HG03108 (cell line): ENCODE measurements around the gene CAPN15.

Experiments used
- ATAC-seq: cut with Tn5 transposase; IDR thresholded peaks from one replicate; pipeline ENCODE4 v1.9.1; 2021; ENCODE audit warnings: moderate library complexity; ENCODE audit not compliant: unreplicated experiment

The CAPN15 gene

DNA sequence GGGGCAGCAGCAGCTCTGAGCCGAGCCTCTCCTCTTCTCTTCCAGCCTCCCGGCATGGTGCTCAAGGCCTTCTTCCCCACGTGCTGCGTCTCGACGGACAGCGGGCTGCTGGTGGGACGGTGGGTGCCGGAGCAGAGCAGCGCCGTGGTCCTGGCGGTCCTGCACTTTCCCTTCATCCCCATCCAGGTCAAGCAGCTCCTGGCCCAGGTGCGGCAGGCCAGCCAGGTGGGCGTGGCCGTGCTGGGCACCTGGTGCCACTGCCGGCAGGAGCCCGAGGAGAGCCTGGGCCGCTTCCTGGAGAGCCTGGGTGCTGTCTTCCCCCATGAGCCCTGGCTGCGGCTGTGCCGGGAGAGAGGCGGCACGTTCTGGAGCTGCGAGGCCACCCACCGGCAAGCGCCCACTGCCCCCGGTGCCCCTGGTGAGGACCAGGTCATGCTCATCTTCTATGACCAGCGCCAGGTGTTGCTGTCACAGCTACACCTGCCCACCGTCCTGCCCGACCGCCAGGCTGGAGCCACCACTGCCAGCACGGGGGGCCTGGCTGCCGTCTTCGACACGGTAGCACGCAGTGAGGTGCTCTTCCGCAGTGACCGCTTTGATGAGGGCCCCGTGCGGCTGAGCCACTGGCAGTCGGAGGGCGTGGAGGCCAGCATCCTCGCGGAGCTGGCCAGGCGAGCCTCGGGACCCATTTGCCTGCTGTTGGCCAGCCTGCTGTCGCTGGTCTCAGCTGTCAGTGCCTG is 46.7 kb downstream of the CAPN15 start:
- ATAC-seq: no peak

DNA sequence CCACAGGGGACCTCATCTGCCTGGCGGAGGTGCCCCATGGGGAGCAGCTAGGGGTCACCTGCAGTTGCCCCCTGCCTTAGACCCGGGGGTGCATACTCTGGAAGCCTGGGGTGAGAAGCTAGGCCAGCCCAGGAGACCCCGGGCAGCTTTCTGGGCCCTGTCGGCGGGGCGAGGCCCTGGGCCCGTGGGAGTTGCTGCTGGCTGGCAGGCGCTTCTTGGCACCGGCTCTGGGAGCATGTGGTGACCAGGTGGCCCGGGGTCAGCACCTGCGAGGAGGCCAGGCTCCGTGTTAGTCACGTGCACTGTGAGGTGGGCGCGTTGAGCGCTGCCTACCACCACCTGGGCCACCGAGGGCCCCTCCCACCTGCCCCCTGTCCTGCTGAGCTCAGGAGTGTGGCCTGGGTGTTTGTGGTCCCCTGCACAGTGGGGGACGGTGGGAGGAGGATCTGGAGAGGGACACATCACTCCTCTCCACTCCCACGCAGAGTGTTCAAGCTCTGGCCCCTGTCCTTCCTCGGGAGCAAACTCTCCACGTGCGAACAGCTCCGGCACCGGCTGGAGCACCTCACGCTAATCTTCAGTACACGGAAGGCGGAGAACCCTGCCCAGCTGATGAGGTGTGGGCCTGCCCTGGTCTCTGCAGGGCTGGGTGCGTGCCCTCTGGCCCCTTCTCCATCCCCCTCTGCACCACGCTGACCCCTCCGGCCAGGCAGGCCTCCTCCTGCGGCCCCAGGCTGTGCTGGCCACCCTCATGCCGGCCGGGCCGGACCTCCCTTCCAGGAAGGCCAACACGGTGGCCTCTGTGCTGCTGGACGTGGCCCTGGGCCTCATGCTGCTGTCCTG is 48.1 kb downstream of the CAPN15 start:
- ATAC-seq: no peak

DNA sequence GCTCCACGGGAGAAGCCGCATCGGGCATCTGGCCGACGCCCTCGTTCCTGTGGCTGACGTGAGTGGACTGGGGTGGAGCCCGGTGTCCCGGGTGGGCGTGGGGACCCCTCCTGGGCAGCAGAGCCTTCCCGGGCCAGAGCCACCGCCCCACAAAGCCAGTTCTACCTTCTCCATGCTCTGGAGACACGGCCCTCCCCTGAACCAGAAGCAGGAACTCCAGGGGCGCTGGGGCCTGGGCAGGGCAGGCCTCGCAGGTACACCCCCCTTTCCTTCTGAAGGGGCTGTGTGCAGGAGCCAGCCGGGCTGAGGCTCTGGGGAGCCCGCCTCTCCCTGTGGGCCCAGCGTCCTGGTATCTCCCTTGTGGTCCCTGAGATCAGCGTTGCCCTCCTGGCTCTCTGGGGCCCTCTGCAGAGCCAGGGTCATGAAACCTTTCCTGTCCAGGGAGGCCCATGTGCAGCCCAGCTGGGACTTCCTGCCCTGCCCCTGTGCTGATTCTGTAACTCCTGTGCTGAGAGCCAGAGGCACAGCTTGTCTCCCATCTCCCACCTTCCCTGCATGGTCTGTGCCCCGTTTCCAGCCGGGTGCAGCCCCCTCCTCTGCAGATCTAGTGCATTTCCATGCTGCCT is 48.8 kb downstream of the CAPN15 start:
- ATAC-seq: no peak

GRCh38 chr16:576823-577201 is 49.3 kb downstream of the CAPN15 start:
- ATAC-seq: no peak

DNA sequence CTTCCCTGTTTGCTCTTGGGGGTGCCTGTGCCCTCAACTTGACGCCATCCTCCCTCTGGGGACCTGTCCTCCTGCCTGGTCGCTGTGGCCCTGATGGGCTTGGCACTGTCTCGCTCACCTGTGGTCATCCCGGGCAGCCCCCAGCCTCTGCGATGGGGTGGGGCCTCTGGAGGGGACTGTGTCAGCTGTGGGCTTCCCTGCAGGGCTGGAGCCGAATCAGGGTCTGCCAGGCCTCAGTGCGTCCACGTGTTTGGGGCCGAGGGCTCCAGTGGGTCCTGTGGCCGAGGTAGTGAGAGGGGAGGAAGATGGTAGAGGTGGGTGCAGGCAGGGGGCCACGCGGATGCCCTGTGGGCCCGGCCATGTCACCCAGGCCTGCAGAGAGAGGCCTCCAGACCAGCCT is 50.3 kb downstream of the CAPN15 start:
- no peak for ATAC-seq

GRCh38 chr16:578232-578869 is 50.8 kb downstream of the CAPN15 start:
- no peak for ATAC-seq

- ATAC-seq: no peak
These were observed 51.4 kb downstream of the CAPN15 start for GRCh38 chr16:578870-579405.

DNA sequence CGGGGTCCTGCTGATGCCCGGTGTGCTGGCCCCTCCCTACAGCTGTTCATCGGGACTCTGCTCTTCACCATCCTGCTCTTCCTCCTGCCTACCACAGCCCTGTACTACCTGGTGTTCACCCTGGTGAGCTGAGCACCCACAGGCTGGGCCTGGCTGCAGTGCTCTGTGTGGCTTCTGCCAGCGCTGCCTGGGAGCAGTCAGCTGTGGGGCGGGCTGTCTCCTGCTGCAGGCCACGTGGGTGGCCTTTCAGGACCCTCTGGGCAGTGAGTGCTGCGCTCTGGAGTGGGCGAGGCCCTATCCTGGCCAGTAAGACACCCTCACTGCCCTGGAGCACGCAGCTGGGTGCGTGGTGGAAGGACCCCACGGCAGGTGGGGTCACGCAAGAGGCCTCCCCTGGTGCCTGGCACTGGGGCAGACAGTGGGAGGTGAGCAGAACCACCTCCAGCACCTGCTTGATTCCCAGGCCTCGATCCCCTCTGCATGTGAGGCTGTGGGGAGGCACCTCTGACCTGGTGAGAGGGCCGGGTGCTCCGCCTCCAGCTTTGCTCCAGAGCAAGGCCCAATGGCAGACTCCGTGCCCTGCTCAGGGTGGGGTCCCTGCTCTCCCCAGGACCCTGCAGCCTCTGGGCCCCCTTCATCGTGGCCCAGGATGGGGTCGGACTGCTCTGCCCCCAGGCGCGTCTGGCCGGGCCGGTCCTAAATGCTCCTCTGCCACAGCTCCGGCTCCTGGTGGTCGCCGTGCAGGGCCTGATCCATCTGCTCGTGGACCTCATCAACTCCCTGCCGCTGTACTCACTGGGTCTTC is 52.8 kb downstream of the CAPN15 start:
- ATAC-seq: no peak

GRCh38 chr16:580946-581498 is 53.5 kb downstream of the CAPN15 start:
- ATAC-seq: no peak

GRCh38 chr16:582218-582613 is 54.7 kb downstream of the CAPN15 start:
- ATAC-seq: no peak

DNA sequence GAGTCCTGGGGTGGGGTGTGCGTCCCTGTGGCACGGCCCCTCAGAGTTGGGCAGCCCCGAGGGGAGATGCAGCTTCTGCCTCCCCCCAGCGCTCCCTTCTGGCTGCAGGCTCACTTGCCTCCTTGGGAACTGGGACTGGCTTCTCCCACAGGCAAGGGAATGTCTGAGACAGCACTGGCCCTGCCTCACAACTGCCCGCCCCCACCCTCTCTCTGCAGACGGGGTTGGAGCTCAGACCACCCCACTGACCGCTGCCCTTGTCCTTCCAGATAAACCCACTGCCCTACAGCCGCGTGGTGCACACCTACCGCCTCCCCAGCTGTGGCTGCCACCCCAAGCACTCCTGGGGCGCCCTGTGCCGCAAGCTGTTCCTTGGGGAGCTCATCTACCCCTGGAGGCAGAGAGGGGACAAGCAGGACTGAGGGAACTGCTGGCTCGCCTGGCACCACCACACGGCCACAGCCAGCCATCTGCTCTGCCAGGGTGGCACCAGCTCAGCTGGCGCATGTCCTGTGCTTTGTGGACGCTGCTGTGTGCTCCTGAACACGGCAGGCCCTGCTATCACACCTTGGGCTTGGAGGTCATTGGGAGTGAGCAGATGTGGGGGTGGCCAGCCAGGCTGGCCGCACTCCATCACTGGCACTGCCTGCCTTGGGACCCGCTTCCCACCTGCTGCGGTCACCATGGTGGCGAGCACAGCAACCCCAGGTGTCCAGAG is 55.3 kb downstream of the CAPN15 start:
- no peak for ATAC-seq

GRCh38 chr16:583470-583814 is 55.9 kb downstream of the CAPN15 start:
- ATAC-seq: no peak

- no peak for ATAC-seq
These were observed 56.5 kb downstream of the CAPN15 start for GRCh38 chr16:583815-584591.

DNA sequence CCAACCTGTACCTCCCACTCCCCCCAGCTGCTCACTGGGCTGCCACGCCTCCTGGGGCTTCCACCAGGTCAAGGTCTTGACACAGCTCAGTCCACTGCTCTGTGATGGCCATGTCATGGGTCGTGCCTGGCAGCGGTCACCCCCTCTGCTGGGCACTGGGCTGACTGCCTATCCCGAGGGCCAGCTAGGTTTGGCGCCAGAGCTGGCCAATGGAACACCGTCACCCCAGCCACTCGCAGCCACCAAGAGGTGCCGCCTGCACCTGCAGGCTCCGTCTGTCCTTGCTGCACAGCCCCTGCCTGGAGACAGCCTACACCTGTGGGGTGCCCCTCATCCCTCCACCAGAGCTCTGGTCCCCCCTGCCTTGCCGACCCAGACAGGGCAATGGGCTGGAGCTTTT is 57.8 kb downstream of the CAPN15 start:
- ATAC-seq: no peak

GRCh38 chr16:586047-586644 is 58.6 kb downstream of the CAPN15 start:
- no peak for ATAC-seq

DNA sequence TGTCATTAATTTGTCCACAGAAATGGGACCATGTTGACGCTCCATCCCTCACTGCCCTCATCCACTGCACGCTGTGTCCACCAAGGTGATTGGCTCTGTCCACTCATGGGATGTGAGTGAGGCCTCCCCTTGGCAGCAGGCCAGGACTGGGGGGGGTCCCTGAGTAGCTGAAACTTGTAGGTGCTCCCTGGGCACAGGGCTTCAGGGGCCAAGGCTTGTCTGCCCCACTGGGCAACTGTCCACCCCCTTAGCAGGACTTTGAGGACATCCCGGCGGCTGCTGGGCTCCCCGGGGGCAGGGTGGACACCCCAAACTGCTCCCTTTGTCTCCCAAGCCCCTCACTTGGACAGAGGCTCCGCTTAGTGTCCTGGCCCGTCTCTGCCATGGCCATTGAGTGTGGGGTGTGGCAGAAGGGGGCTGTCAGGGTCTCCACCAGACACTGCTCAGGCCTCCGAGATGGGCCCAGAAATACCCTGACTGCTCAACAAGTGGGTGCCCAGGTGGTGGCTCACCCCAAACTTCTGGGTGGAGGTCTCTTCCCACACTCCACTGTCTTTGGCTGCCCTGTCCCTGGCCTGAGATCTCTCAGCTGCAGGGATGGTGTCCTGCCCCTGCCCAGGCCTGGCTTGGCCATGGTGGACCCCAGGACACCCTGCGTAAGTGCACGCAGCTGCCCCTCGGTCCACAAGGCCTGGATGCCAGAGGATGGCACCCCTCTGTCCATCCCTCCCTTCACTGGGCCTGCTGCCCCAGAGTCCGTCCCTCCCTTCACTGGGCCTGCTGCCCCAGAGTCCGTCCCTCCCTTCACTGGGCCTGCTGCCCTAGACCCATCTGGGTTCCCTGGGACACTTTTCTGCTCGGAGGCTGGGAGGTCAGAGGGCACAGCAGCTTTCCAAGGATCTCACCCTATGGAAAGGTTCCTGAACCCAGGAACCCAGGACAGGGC is 59.4 kb downstream of the CAPN15 start:
- no peak for ATAC-seq

DNA sequence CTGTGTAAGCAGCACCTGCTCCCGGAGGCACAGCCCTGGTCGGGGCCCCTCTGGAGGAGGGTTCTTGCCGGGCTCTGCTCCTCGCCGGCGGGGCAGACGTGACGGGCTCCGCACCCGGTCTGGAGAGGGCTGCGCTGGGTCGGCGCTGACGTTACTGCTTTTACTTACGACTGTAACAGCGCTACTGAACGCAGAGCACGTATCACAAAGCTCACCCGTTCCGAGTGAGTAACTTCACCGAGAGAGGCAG is 61.1 kb downstream of the CAPN15 start:
- peak; percentile 8 for ATAC-seq
